ENCODE measurements around the gene ABLIM2. TPM values are rescaled to one million over a fixed set of nuclear protein-coding genes. Genes with fewer than 3 reads are reported as not detected.

The ABLIM2 gene
- total and polyA plus RNA-seq, 2 of the 8 experiments (the other 6 are each of a cell fraction or from before 2014, with no cell fraction given): 2.8 to 3.0 TPM

DNA sequence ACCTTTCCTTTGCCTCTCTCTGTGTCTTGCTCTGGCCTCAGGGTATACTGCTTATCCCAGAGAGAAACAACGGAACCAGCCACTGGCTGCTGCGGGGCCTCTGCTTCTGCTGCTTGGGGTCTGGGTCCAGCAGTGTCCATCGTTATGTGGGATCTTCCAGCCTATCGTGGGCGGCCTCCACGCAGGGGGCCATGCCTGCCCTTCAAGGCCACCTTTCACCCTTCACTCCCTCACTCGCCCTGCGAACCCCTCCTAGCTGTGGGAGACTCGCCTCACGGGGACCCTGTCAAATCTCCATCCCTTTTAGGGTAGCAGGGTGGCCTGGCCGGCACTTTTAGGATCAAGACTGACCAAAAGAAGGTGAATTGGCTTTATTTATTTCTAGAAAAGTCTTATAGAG is 19.3 kb upstream of the ABLIM2 start (continued):
- TF ChIP-seq POLR2AphosphoS5 (IDR thresholded peaks at IDR 0.05; ENCODE audit: low read depth, low read length) (no peak), RAD21 (IDR thresholded peaks at IDR 0.05 in 1 of 2, conservative IDR thresholded peaks at IDR 0.05 in 1 of 2; ENCODE audit: low read depth in 2 of 2, low read length in 2 of 2) (no peak)

Data from H1 (cell line).